ENCODE results near the gene STXBP1. TPM values are rescaled to one million over a fixed set of nuclear protein-coding genes. Genes with fewer than 3 reads are reported as not detected.
"Not testable (repeated sequence)": the region's sequence is repeated elsewhere in the genome, so short reads cannot be mapped to it uniquely, and the experiment has no call there.

The STXBP1 gene
- total RNA-seq, 6 experiments from 2014 or later = 1.8 to 13.5 (median 4.1) TPM

DNA sequence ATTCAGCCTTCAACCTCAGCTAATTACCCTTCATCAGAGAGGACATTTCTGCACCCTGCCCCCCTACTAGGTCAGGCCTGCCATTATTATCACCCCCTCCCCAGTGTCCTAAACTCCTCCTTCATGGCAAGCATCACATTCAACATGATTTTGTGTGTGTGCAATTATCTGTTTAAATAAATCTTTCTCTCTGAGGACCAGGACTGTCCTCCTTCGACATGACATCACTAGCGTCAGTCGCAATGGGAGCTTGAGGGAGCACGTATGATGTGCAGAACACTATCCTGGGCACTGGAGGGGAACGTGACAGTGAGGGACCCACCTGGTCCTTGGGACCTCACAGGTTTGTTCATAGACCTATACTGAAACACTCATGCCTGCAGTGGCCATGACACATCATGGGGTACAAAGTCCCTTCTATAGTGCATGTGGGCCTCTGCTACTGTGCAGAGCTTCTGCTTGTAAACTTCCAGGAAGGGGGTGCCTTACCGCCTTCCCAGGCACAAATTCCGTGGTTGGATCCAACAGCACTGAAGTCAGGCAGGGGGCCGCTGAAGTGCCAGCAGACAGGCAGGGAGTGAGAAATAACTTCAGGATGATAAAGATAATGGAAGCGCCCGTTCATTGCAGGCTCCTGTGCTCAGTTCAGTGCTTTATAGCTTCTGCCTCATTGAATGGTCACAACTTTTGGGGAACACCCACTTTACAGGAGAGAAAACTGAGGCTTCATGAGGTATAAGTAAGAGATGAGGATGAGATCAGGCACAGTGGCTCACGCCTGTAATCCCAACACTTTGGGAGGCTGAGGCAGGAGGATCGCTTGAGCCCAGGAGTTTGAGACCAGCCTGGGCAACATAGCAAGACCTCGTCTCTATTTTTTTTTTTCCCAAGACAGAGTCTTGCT, 36.0 kb upstream of the STXBP1 start:
- Histone ChIP-seq H3K27ac (no peak overlapping the region), H3K27me3 (no peaks in the 10 kb centered on the region), H3K36me3 (no peaks in the 10 kb centered on the region), H3K4me3 (no peak overlapping the region), H3K9me3 (no peaks in the 10 kb centered on the region), H3K4me1 (peaks cover 0 to 2% (median 0%) of the 10 kb centered on the region in 4 donors)
- intact Hi-C loops (cut with DNase I) = no loop called here
- DNase-seq (peak in 1 of 3 donors; percentile 5), ATAC-seq (no peak)
- TF ChIP-seq CTCF (IDR thresholded peaks at IDR 0.05) (no peak), POLR2A (IDR thresholded peaks at IDR 0.05) (no peak)
- 91% methylated on average over 7 of the region's 13 CpGs for WGBS (ENCODE audit: insufficient coverage, low coverage, low lambda C conversion rate, missing lambda C conversion rate)

GRCh38 chr9:127577194-127577593, 34.9 kb upstream of the STXBP1 start:
- 100% methylated on average over 1 of the region's 7 CpGs for WGBS (ENCODE audit: insufficient coverage, low coverage, low lambda C conversion rate, missing lambda C conversion rate)
- DNase-seq = peak in 1 of 3 donors; percentile 5
- H3K9me3 ChIP-seq; H3K36me3 ChIP-seq; H3K27ac ChIP-seq; intact Hi-C loops (cut with DNase I); H3K4me3 ChIP-seq; ATAC-seq; H3K4me1 ChIP-seq; H3K27me3 ChIP-seq: not testable (repeated sequence)

GRCh38 chr9:127578627-127578951, 33.5 kb upstream of the STXBP1 start:
- Histone ChIP-seq H3K9me3 (no peaks in the 10 kb centered on the region), H3K27me3 (no peaks in the 10 kb centered on the region), H3K36me3 (no peaks in the 10 kb centered on the region), H3K4me1 (peaks cover 0 to 2% (median 0%) of the 10 kb centered on the region in 4 donors), H3K4me3 (no peak overlapping the region), H3K27ac (peak overlapping the region in 2 of 3 donors; percentile 33 to 83)
- 40% methylated on average over 2 of the region's 5 CpGs for WGBS (ENCODE audit: insufficient coverage, low coverage, low lambda C conversion rate, missing lambda C conversion rate)
- ATAC-seq = no peak
- intact Hi-C loops (cut with DNase I) = no loop called here
- no peak for TF ChIP-seq CTCF (IDR thresholded peaks at IDR 0.05)
- TF ChIP-seq POLR2A (IDR thresholded peaks at IDR 0.05) = no peak
- no peak for DNase-seq

GRCh38 chr9:127578952-127579853, 32.9 kb upstream of the STXBP1 start:
- Histone ChIP-seq H3K4me3 (peak overlapping the region in 2 of 3 donors; percentile 16 to 23), H3K27me3 (no peaks in the 10 kb centered on the region), H3K36me3 (no peaks in the 10 kb centered on the region), H3K27ac (peak overlapping the region; percentile 6 to 83 (median 33)), H3K9me3 (no peaks in the 10 kb centered on the region), H3K4me1 (peaks cover 0 to 2% (median 0%) of the 10 kb centered on the region in 4 donors)
- peak; percentile 60 to 81 (median 71) for DNase-seq
- WGBS (ENCODE audit: insufficient coverage, low coverage, low lambda C conversion rate, missing lambda C conversion rate) = 49% methylated on average over 11 of the region's 21 CpGs
- intact Hi-C loops (cut with DNase I) = no loop called here
- peak; percentile 84 to 92 (median 90) for ATAC-seq
- TF ChIP-seq POLR2A (IDR thresholded peaks at IDR 0.05) (peak; percentile 11), CTCF (IDR thresholded peaks at IDR 0.05) (peak in 2 of 4 donors; percentile 7 to 14)

Data from right lobe of liver (tissue), 6 donors.